HG03469 (cell line): Measurements from ENCODE around the gene ANXA3.

Experiments
- ATAC-seq: cut with Tn5 transposase; IDR thresholded peaks from one replicate; pipeline ENCODE4 v1.9.1; 2021; ENCODE audit warnings: mild to moderate bottlenecking, moderate library complexity, moderate number of reproducible peaks; ENCODE audit not compliant: unreplicated experiment

Gene ANXA3

DNA sequence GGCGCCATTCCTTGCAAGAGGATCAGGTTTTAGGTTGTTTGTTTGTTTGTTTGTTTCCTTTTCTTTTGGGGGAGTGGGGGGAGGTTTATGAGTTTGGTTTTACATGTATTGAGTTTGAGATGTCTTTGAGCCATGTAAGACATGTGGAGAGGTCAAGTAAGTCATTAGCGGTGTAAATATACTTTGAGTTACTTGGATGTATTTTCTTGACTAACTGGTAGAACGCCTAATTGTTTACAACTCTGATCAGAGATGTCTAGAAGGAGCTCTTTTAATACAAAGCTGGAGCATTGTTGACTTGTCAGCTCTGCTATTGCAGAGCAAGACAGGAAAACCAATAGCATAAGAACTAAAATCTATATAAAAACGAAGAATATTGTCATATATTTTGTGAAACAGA lies 57.1 kb downstream of the ANXA3 start:
- ATAC-seq = no peak

DNA sequence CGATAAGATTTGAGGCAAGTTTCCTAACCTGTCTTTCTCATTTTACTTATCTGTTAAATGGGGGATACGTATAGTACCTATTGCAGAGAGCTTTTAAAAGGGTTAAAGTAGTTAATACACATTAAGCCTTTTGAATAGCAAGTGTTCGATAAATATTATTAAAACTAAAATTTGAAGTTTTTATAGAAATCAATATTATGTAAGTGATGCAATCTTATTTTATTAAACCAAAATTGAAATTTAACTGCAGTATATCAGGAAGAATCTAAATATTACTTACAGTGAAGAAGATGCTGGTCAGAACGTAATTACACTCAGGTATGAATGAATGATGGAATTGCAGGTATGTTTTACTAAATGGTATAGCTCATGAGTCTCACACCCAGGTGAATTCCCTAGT lies 58.0 kb downstream of the ANXA3 start:
- no peak for ATAC-seq

DNA sequence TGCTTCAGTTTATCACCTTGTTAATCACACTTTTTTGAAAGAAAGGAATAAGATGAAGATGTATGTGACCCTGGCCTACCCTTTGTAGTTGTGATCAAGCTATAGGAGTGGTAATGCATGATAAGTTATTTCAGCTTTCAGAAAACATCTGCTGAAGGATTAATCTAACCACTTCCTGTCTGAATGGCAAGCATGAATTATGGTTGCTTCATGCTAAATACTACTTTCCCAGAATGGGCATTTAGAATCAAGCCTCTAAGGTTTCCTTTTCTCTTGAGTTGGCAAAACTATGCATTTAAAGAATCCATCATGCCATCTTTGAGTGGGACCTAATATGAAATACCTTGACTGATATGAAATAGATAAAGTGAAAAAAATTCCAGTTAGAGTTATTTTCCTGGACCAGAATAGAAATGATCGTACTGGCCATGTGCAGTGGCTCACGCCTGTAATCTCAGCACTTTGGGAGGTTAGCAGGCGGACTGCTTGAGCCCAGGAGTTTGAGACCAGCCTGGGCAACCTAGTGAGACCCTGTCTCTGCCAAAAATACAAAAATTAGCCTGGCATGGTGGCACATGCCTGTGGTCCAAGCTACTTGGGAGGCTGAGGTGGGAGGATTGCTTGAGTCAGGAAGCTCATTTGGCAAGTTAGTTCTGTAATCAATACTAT lies 59.1 kb downstream of the ANXA3 start:
- no peak for ATAC-seq

DNA sequence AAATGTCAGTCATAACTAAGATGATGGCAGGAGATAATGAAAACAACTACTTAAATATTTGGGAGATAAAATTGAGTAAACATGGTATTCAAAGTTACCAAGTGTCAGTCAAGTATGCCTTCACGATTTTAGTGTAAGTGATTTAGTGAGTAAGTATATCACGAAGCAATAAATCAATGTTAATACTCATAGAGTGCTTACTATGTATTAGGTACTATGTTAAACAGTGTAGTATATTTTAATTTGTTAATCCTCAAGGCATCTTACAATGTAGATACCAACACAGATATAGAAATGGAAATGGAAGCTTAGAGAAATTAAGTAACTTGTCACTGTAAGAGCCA lies 59.6 kb downstream of the ANXA3 start:
- ATAC-seq = no peak

DNA sequence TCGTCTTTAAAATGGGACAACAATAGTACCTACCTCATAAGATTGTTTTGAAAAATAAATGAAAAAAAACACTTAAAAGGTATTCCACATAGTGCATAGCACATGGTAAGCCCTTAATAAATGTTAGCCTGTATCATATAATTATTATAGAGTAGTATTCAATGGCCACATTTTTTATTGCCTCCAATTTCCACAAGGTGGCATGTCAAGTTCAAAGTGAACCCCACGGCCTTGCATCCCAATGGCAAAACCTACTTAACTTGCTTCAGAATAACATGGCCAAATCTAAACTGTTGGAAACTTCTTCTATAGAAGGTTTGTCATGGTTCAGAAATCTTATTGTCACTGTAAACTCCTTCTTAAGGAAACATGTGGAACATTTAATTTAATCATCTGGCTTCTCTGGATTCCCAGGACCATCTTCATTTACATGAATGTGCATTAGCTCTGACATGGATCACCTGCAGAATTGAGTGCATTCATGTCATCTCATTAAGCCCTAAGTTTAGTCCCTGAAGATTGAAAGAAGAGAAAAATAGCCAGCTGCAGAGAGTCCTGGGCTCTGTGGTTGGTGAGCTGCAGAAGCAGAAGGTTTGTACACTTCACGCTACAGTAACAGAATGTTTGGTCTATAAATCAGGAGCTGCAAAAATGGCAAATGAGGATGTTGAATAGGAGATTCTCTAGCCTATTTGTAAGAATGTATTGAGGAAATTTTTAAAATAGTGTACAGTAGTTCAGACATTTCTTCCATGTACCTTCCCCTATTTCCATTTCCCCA lies 61.0 kb downstream of the ANXA3 start:
- ATAC-seq = no peak

DNA sequence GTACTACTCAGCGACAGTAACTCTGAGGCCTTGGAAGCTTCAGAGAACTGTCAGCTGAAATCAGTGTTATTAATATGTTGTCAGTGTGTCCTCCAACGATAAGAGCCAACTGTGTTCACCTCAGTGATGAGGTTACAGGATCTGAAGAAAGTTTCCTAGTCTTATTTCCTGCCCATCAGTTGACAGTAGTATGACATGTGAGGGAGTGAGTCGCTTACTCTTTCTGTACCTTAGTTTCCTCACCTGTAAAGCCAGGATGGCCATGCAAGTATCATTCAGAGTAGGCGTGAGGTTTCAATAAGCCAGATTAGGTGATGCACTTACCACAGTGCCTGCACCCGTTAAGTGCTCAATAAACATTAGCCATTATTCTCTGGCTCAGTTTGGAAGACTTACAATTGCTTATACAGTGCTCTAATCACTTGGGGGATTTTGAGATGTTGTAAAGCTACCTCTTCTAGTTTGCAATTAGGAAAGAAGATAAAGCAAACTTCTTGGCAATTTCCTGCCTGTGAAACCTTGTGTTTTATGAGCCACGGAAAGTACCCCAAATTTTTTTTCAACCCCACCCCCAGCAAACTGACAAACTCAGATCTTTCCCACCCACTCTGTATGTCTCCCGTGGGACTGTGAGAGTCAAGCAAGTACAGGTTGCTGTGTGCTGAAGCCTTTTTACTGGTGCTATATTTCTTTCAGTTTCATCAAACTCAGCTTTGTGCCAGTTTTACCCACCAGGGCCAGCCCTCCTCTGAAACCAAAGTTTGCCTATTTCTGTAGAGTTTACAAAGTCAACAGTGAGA lies 62.2 kb downstream of the ANXA3 start:
- ATAC-seq = peak; percentile 53

DNA sequence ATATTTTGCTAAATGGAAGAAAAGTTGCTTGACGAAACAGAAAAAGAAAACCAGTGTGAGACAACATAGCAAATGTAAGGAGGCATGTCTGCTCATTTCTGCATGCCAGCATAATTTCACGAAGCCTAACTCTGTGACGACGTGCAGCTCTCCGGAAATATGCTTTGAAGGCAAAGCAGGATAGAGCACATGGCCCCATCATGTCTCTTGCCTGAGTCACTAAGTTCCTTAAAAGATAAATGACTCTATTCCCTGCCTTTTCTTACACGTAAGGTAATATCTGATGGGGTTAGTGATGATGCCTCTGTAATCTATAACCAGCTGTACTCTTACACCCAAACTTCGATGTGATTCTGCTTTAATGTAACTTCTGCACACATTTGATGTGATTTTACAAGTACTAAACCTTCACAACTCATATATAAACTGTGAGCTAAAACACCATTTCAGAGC lies 64.5 kb downstream of the ANXA3 start:
- no peak for ATAC-seq

DNA sequence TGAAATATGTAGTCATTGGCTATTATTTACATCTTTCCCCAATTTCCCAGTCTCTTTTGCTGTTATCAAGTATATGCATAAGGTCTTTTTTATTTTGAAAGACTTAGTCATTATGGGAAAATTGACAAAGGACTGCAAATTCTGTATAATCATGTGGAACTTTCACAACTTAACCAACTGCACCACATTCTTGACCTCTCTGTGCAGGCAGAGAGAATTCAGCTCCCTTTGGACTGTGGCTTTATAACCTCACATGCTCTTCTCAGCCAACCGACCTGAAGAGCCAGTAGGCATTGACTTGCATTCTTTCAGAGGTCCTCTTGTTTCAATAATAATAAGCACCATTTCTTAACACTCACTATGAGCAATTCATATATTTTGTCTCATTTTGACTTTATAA lies 66.9 kb downstream of the ANXA3 start:
- ATAC-seq = no peak

DNA sequence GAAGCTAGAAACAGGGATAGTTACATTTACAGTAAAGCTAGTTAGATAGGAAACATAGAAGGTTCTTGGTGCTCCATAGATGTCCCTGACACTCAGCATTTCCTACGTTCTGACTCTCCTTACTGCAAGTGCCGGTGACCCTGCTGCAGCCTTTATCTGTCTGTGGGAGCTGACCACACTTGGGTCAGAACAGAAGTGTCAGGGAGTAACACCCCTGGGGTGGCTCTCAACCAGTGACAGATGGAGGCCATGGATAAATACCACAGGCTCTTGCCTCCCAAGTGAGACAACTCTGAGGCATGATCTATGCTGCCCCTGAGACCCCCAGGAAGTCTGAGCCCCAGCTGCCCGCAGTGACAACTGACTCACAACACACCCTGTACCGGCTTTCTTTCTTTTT lies 69.8 kb downstream of the ANXA3 start:
- no peak for ATAC-seq

DNA sequence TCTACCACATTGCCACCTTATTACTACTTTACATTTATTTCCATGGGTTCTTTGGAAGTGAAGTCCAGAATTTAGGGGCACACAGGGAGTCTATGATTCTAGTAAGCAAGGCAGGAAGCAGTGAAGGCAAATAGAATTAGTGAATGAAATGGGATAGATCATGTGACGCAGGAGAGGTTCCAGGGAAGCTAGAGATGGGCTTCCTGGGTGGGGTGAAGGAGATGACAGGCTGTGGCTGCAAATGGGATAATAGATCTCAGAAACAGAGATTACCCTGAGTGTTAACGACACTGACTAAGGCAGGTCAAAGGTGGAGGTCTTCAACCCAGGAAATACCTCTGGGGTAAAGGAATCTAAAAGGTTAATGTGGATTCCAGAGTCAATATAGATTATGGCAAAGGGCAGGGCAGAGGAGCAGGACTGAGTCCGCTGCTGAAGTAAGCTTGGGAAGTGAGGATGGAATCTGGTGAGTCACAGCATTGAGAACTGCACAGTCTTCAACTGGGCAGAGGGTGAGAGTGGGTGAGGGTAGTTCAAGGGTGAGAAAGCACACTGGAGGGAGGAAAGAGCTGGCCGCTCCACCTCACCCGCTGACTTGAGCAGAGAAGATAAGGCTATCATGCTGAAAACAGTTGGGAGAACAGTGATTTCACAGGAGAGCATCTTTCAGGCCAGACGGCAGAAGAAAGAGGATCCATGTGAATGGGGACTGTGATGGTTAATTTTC lies 70.8 kb downstream of the ANXA3 start:
- no peak for ATAC-seq

DNA sequence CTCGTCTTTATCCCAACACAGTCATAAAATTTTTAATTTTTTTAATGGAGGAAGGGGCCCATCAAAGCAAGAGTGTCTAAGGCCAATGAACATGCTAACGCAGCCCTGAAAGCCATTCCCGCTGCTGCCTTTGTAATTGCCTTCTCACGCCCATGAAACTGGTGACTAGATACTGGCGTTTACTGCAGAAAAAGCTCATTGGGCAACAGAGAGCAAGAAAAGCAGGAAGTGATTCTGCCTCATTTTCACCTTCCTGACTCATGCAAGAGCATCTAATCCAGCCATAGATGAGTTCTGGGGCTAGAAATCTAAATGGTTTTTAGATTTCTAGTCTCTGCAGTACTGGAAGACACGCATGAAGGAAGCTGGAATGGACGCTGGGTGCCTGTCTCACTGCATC lies 72.5 kb downstream of the ANXA3 start:
- no peak for ATAC-seq

DNA sequence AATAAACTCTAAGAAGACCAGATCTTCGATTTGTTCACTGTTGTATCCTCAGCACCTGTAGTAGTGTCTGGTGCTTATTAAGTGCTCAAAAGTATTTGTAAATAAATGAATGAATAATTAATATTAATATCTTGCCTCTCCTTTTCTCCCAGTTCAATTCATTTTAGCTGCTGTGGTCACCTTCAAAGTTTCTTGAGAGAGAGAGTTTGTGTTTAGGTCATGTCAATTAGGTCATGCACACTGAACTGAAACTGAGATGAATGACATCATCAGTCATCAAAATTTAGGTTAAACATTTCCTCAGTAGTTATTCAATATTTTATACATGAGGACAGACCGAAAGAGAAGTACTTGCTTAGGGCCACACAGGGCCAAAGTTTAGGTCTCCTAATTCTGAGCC lies 73.5 kb downstream of the ANXA3 start:
- no peak for ATAC-seq

DNA sequence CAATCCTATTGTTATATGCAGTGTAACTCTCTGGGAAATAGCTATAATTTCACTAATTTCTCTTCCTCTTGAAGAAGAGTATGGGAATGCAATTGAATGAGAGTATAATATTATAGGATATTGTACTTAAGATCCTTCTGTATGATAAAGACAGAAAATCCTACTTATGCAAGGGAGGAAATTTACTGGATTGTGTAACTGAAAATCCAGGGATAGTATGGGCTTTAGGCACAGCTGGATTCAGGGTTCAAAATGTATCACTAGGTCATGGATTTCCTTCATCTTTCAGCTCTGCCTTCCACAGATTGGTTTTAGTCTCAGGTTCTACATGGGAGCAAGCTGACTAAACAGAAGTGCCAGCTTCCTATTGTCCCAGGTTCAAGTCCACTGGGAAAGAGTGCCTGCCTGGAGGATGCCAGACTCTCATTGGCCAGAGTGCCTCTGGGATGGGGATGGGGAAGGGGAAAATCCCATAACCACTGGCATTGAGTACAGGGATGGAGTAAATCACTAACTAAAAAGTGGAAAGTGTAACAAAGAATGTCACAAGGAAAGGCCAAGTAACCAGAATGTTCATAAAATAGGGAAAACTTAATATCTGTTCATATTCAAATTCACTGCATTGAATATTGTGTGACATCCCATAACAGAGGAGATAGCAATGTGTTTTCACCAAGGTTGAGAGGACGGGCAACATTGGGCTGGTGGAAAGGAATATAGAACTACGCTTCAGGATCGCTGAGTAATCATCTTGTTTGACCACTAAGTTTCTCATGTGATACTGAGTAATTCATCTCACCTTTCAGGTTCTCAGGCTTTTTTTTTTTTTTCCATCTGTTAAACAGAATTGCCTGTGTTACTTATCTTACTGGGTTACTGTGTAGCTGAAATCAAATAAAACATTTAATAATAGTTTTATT lies 75.7 kb downstream of the ANXA3 start:
- ATAC-seq = no peak

DNA sequence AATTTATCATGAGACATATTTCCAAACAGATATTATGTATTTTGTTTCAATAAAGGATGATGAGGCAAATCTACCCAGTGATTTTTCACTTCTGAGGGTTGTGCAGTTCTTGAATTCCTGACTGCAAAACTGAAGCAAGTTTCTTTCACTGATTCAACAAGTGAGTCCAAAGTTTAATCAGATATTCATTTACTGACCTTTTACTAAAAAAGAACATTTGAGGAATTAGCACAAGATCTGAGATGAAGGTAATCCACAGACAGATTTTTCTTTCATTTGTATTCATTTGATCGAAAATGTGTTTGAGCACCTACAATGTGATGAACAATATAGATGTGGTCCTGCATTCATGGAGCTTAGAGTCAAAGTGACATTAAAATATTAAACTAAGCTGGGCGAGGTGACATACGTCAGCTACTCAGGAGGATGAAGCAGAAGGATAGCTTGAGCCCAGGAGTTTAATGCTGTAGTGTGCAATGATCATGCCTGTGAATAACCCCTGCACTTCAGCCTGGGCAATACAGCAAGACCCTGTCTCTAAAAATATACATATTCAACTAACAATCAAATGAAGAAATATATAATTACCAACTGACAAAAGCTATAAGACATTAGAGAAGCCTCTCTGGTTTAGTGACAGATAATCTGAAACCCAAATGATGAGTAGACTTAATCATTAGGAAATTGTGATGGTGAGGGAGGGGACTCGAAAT lies 76.6 kb downstream of the ANXA3 start:
- ATAC-seq = no peak

DNA sequence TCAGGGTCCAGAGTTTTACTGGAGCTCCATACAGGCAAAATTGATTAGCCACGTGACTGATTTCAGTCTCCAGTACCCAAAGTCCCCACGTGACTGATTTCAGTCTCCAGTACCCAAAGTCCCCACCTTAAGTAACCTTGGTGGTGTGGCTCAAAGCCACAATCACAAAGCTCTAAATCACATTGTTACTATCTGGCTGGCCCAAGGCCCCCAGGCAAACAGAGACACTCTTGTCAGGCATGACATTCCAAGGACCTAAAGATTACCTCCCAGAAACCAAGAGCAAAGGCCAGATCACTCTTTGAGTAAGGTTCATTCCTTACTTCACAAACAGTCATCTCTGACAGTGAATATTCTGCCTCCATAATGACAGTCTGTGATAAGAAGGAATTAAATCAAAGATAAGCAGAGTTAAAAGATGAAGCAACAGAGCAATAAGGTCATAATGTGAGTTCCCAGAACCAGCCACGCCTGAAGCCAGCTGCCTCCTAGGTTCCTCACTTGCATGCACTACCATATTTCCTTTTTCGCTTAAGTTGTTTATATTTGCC lies 78.5 kb downstream of the ANXA3 start:
- ATAC-seq = no peak

DNA sequence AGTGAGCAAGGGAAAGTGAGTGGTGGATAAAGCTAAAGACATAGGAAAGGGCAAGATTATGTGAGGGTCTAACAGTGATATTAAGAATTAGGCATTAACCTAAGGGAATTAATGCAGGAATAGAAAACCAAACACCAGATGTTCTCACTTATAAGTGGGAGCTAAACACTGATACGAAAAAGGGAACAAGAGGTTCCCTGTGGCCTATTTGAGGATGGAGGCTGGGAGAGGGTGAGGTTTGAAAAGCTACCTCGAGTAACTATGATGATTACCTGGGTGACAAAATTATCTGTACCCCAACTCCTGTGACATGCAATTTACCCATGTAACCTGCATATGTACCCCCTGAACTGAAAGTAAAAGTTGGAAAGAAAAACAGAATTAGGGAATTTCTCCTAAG lies 79.0 kb downstream of the ANXA3 start:
- ATAC-seq = no peak

DNA sequence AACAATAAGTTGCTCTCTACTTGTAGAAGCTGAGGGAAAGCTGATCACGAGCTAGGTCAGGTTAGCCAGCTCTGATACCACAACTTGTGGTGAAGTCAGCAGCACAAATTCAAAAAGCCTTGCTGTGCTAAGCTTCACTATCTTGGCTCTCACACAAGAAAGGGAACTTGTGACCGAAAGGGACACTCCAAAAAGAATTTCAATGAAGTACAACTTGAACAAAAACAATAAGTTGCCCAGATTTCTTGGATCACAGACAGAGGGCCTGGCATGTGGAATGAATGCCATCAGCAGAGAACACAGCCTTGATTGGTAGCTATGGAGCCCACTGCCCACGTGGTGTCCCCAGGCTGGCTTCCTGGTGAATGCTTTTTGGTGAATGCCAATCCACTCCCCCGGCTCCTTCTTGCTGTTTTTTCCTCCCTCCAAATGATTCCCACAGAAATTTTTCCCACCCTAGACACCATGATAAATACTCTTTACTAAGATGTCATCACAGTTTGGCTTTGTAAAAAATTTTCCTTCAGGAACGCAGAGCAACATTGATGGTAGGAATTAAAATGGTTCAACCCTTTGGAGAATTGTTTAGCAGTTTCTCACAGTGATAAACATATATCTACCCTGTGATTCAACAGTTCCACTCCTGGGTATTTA lies 82.6 kb downstream of the ANXA3 start:
- no peak for ATAC-seq

DNA sequence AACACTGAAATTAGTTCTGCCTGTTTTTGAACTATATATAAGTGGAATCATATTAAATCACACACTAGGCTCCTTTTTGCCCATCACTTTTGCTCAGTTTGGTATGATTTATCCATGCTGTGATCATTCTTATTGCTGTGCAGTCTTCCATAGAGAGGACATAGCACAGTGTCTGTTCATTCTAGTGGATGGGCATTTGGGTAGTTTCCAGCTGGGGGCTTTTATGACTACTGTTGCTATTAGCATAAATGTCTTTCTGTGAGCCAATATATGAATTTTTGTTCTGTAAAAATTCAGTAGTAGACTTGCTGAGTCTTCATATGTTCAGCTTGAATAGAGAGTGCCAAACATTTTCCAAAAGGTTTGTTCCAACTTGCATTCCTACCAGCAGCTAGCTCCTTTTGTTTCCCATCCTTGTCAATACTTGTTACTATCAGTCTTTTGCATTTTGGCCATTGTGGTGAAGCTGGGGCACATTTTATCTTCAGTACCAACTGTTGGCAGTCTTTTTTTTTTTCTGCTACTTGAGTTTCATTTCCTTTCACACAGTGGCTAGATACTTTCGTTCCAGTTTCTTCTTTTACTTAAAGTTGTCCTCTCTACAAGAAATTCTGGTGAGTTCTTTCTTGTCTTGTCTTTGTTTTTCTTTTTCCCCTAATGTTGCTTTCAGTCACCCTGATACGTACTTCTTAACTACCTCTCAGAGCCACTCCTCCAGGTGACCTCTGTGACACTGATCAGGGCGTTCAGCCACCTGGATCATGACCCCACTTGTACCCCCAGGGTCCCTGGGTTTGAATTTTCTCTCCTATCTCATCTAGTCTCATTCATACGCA lies 87.0 kb downstream of the ANXA3 start:
- ATAC-seq = peak; percentile 74
